RWPE2 (cell line): ENCODE data around the gene NEDD1.
A peak's percentile ranks its signal among the peaks of the same experiment; 100 is the strongest.

Experiments used
- ATAC-seq: fragments of 200-7000 bp; cut with Tn5 transposase; 3 replicates; pipeline ENCODE4 v1.9.1; 2021; ENCODE audit warnings: low read depth
- DNase-seq: peaks from one replicate; pipeline ENCODE4 v3.0.0-alpha.2; 2020; ENCODE audit warnings: low spot score
- H3K27ac ChIP-seq: fragments of 450-650 bp; 2 replicates; pipeline ENCODE4 v1.5.1; 2017; ENCODE audit warnings: mild to moderate bottlenecking; ENCODE audit not compliant: poor library complexity, severe bottlenecking
- H3K27me3 ChIP-seq: fragments of 250-450 bp; sonication (Bioruptor Pico); 2 replicates; pipeline ENCODE4 v1.5.1; 2021; ENCODE audit warnings: mild to moderate bottlenecking, moderate library complexity; ENCODE audit not compliant: insufficient read depth, poor library complexity, severe bottlenecking
- H3K36me3 ChIP-seq: fragments of 250-450 bp; sonication (Bioruptor Pico); 2 replicates; pipeline ENCODE4 v1.5.1; 2020; ENCODE audit warnings: low read depth, mild to moderate bottlenecking, moderate library complexity
- H3K4me1 ChIP-seq: fragments of 250-450 bp; sonication (Bioruptor Pico); 2 replicates; pipeline ENCODE4 v1.5.1; 2021; ENCODE audit warnings: mild to moderate bottlenecking, moderate library complexity; ENCODE audit not compliant: insufficient read depth, poor library complexity, severe bottlenecking
- H3K4me3 ChIP-seq: fragments of 250-450 bp; sonication (Bioruptor Pico); 2 replicates; pipeline ENCODE4 v1.5.1; 2021; ENCODE audit warnings: mild to moderate bottlenecking, moderate library complexity; ENCODE audit not compliant: severe bottlenecking
- H3K9me3 ChIP-seq: fragments of 250-450 bp; sonication (Bioruptor Pico); 2 replicates; pipeline ENCODE4 v1.5.1; 2021; ENCODE audit warnings: mild to moderate bottlenecking, moderate library complexity; ENCODE audit not compliant: severe bottlenecking
- CTCF ChIP-seq: fragments of 450-650 bp; IDR thresholded peaks from one replicate; pipeline ENCODE4 v1.5.1; 2017; ENCODE audit warnings: mild to moderate bottlenecking, moderate library complexity; ENCODE audit not compliant: poor library complexity, severe bottlenecking

Gene NEDD1

GRCh38 chr12:96908423-96908675 lies 1.3 kb downstream of the NEDD1 start:
- Histone ChIP-seq H3K4me1 (no peaks in the 10 kb centered on the region), H3K27ac (no peak overlapping the region), H3K4me3 (peak overlapping the region; percentile 54), H3K9me3 (no peaks in the 10 kb centered on the region), H3K27me3 (no peaks in the 10 kb centered on the region), H3K36me3 (peaks cover 18% of the 10 kb centered on the region)
- ATAC-seq (no peak), DNase-seq (no peak)
- TF ChIP-seq CTCF: no peak

GRCh38 chr12:96912261-96912660 lies 5.2 kb downstream of the NEDD1 start:
- ATAC-seq: no peak
- Histone ChIP-seq H3K27ac (no peak overlapping the region), H3K4me1 (no peaks in the 10 kb centered on the region), H3K36me3 (peaks cover 39% of the 10 kb centered on the region), H3K9me3 (no peaks in the 10 kb centered on the region), H3K4me3 (no peak overlapping the region), H3K27me3 (no peaks in the 10 kb centered on the region)
- TF ChIP-seq CTCF: no peak
- DNase-seq: no peak

- TF ChIP-seq CTCF: no peak
- no peak for ATAC-seq
Measured at GRCh38 chr12:96912943-96913342, 5.9 kb downstream of the NEDD1 start.

GRCh38 chr12:96919510-96920210 lies 12.6 kb downstream of the NEDD1 start:
- DNase-seq (no peak), ATAC-seq (no peak)
- Histone ChIP-seq H3K9me3 (no peaks in the 10 kb centered on the region), H3K36me3 (peaks cover 67% of the 10 kb centered on the region), H3K4me3 (no peak overlapping the region), H3K27me3 (no peaks in the 10 kb centered on the region), H3K4me1 (no peaks in the 10 kb centered on the region), H3K27ac (no peak overlapping the region)
- TF ChIP-seq CTCF: no peak

More at GRCh38 chr12:96912943-96913342, 5.9 kb downstream of the NEDD1 start:
- H3K4me1 ChIP-seq: no peaks in the 10 kb centered on the region
- H3K27ac ChIP-seq: no peak overlapping the region
- H3K27me3 ChIP-seq: no peaks in the 10 kb centered on the region
- H3K36me3 ChIP-seq: peaks cover 46% of the 10 kb centered on the region
- DNase-seq: no peak
- no peak overlapping the region for H3K4me3 ChIP-seq
- no peaks in the 10 kb centered on the region for H3K9me3 ChIP-seq

- Histone ChIP-seq H3K27me3 (no peaks in the 10 kb centered on the region), H3K36me3 (peaks cover 88% of the 10 kb centered on the region), H3K4me1 (no peaks in the 10 kb centered on the region), H3K27ac (no peak overlapping the region), H3K9me3 (no peaks in the 10 kb centered on the region), H3K4me3 (no peak overlapping the region)
- TF ChIP-seq CTCF: no peak
- no peak for ATAC-seq
- DNase-seq: no peak
Measured at GRCh38 chr12:96948782-96949181, 41.7 kb downstream of the NEDD1 start.
